ENCODE measurements around the gene MTF1. TPM values are rescaled to one million over a fixed set of nuclear protein-coding genes. Genes with fewer than 3 reads are reported as not detected.
"Not testable (repeated sequence)": the region's sequence is repeated elsewhere in the genome, so short reads cannot be mapped to it uniquely, and the experiment has no call there.

The MTF1 gene
- total RNA-seq: 1 to 10 TPM; 4.5 to 8.8 TPM

DNA sequence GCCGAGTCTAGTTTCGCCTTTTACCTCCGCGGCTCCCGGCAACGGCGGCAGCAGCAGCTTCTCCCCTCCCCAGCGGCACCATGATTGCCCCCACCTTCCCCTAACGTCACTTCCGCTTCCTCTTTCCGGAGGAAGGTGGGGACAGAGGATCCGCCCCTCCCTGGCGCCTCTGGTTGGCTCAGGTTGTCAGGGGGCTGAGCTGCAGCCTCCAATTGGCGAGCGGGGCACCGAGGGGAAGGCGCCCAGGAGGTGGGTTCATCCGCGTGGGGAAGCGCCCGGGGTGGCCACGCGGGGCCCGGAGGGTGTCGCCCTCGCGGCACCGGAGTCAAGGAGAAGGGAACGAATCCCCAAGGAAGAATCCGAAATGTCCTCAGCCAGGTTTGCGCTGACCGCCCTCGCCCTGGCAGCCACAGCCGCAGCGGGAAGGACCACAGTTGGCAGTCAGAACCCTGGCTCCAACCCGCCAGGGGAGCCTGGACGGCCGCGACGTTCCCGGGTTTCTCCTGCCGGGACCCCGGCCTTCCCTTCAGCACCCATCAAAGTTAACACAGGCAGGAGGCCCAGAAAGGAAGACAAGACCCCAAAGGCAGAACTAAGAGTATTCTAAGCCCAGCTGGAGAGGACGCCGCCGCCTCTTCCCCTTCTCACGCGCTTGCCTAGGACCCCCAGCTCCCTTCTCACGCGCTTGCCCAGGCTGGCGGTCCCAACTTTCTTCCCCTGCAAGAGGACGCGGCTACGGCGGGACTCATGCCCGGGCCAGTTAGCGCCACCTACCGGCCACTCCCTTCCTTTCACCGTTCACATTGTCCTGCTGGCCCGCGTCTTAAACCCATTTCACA, at the start of gene MTF1:
Gene MTF1, minus strand, starts transcription at position 86 of the 839 bp plus-strand sequence. CDS start 1,934 bp downstream, outside the sequence.
- peak within 1 kb of the TSS; percentile 77 to 92 for H3K4me3 ChIP-seq
- H3K9me3 ChIP-seq: no peaks in the 10 kb centered on the region
- peak; percentile 97 for DNase-seq (ENCODE audit: low spot score)
- under 1% methylated on average over 60 of the region's 61 CpGs for WGBS
- no peaks in the 10 kb centered on the region for H3K36me3 ChIP-seq
- H3K27ac ChIP-seq: peak within 1 kb of the TSS; percentile 86 to 89
- TF ChIP-seq, protein P1, sequence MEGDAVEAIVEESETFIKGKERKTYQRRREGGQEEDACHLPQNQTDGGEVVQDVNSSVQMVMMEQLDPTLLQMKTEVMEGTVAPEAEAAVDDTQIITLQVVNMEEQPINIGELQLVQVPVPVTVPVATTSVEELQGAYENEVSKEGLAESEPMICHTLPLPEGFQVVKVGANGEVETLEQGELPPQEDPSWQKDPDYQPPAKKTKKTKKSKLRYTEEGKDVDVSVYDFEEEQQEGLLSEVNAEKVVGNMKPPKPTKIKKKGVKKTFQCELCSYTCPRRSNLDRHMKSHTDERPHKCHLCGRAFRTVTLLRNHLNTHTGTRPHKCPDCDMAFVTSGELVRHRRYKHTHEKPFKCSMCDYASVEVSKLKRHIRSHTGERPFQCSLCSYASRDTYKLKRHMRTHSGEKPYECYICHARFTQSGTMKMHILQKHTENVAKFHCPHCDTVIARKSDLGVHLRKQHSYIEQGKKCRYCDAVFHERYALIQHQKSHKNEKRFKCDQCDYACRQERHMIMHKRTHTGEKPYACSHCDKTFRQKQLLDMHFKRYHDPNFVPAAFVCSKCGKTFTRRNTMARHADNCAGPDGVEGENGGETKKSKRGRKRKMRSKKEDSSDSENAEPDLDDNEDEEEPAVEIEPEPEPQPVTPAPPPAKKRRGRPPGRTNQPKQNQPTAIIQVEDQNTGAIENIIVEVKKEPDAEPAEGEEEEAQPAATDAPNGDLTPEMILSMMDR (IDR thresholded peaks at IDR 0.05): peak; percentile 85 to 89 (median 88)
- peak; percentile 98 for TF ChIP-seq POLR2AphosphoS5 (IDR thresholded peaks at IDR 0.05)
- TF ChIP-seq POLR2A (IDR thresholded peaks at IDR 0.05): peak; percentile 74
- H3K27me3 ChIP-seq (replicated peaks; ENCODE audit: insufficient read depth): no peaks in the 10 kb centered on the region
- H3K4me1 ChIP-seq (replicated peaks): peaks cover 10% of the 10 kb centered on the region
- intact Hi-C loops (cut with DNase I): loop anchor here (2.0 to 5.0 kb wide), 2 partner anchors 51 to 167 kb away; partner anchors contain the start of genes CDCA8 and YRDC

DNA sequence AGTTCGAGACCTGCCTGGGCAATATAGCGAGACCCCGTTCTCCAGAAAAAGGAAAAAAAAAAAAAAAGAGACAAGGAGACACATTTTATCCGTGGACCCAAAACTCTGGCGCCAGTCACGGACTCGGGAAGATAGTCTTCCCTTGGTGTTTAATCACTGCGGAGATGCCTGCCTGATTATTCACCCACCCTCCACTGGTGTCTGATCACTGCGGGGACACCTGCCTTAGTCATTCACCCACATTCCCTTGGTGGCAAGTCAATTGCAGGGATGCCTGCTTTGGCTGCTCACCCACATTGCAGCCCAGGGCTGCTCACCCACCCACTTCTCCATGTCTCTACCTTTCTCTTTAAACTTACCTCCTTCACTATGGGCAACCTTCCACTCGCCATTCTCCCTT, 49.1 kb upstream of the MTF1 start:
- DNase-seq (ENCODE audit: low spot score); H3K36me3 ChIP-seq; H3K27me3 ChIP-seq (replicated peaks; ENCODE audit: insufficient read depth); H3K27ac ChIP-seq; H3K4me3 ChIP-seq; H3K4me1 ChIP-seq (replicated peaks); intact Hi-C loops (cut with DNase I); H3K9me3 ChIP-seq: not testable (repeated sequence)
- 97% methylated on average over 10 of the region's 10 CpGs for WGBS

DNA sequence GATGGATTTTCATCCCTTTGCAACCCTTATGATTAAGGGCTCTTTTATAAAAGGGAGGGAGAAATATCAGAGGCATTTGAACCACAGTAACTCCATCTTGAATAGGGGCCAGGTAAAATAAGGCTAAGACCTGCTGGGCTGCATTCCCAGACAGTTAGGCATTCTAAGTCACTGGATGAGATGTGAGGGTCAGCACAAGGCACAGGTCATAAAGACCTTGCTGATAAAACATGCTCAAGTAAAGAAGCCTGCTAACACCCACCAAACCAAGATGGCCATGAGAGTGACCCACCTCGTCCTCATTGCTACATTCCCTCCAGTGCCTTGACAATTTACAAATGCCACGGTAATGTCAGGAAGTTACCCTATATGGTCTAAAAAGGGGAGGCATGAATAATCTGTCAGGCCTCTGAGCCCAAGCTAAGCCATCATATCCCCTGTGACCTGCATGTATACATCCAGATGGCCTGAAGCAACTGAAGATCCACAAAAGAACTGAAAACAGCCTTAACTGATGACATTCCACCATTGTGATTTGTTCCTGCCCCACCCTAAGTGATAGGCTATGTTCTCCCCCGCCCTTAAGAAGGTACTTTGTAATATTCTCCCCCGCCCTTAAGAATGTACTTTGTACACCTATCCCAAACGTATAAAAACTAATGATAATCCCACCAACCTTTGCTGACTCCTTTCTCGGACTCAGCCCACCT, 48.2 kb upstream of the MTF1 start:
- H3K4me3 ChIP-seq; intact Hi-C loops (cut with DNase I); H3K4me1 ChIP-seq (replicated peaks); H3K27me3 ChIP-seq (replicated peaks; ENCODE audit: insufficient read depth); H3K36me3 ChIP-seq; DNase-seq (ENCODE audit: low spot score); H3K9me3 ChIP-seq; H3K27ac ChIP-seq: not testable (repeated sequence)
- 95% methylated on average over 6 of the region's 6 CpGs for WGBS

DNA sequence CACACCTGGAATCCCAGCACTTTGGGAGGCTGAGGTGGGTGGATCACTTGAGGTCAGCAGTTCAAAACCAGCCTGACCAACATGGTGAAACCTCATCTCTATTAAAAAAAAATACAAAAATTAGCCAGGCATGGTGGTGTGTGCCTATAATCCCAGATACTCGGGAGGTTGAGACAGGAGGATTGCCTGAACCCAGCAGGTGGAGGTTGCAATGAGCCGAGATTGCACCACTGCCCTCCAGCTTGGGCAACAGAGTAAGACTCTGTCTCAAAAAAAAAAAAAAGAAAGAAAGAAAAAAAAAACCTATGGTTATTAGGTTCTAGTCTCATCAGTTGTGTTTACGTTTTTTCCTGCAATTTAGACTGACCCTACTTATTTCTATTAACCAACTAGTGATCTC, 47.2 kb upstream of the MTF1 start:
- WGBS: 95% methylated on average over 3 of the region's 3 CpGs
- H3K4me1 ChIP-seq (replicated peaks); intact Hi-C loops (cut with DNase I); H3K27me3 ChIP-seq (replicated peaks; ENCODE audit: insufficient read depth); H3K36me3 ChIP-seq; H3K4me3 ChIP-seq; DNase-seq (ENCODE audit: low spot score); H3K27ac ChIP-seq; H3K9me3 ChIP-seq: not testable (repeated sequence)

DNA sequence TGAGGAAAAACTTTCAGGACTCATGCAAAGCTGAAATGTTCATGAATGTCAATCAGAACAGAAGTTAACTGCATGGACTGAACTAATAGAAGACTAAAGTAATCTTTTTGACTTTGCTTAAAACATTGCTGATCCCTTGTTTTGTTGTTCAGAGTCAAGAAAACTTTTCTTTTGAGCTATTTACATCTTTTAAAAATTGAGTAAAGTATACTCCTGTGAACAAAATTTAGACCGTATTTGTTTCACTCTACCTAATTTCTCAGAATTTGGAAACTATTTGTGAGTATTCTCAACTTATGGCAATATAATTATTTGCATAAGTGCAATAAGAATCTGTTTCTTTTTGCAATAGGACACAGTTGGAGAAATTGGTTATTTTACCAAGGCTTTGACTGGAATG, 46.3 kb upstream of the MTF1 start:
- no peak for DNase-seq (ENCODE audit: low spot score)
- H3K27me3 ChIP-seq (replicated peaks; ENCODE audit: insufficient read depth): no peaks in the 10 kb centered on the region
- no peak for TF ChIP-seq POLR2AphosphoS5 (IDR thresholded peaks at IDR 0.05)
- TF ChIP-seq POLR2A (IDR thresholded peaks at IDR 0.05): no peak
- no peaks in the 10 kb centered on the region for H3K9me3 ChIP-seq
- no peak overlapping the region for H3K4me3 ChIP-seq
- intact Hi-C loops (cut with DNase I): no loop called here
- 96% methylated on average over 1 of the region's 1 CpG for WGBS
- H3K4me1 ChIP-seq (replicated peaks): no peaks in the 10 kb centered on the region
- no peak overlapping the region for H3K27ac ChIP-seq
- H3K36me3 ChIP-seq: no peaks in the 10 kb centered on the region

DNA sequence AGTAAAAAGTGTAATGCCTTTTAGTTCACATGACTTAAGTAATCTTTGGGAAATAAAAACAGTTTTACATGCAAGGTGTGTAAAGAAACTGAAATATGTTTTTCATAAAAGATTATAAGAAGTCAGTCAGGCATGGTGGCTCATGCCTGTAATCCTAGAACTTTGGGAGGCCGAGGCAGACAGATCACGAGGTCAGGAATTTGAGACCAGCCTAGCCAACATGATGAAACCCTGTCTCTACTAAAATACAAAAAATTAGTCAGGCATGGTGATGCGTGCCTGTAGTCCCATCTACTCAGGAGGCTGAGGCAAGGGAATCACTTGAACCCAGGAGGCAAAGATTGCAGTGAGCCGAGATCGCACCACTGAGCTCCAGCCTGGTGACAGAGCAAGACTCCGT, 44.5 kb upstream of the MTF1 start:
- H3K27me3 ChIP-seq (replicated peaks; ENCODE audit: insufficient read depth); H3K27ac ChIP-seq; H3K36me3 ChIP-seq; H3K4me1 ChIP-seq (replicated peaks); H3K4me3 ChIP-seq; H3K9me3 ChIP-seq; intact Hi-C loops (cut with DNase I); DNase-seq (ENCODE audit: low spot score): not testable (repeated sequence)
- WGBS: 95% methylated on average over 6 of the region's 6 CpGs

DNA sequence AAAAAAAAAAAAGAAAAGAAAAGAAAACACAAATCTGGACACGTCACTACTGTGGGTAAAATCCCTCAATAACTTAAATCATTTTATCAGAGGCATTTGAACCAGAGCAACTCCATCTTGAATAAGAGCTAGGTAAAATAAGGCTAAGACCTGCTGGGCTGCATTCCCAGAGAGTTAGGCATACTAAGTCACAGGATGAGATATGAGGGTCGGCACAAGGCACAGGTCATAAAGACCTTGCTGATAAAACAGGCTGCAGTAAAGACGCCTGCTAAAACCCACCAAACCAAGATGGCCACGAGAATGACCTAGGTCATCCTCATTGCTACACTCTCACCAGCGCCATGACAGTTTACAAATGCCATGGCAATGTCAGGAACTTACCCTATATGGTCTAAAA, 43.6 kb upstream of the MTF1 start:
- Histone ChIP-seq H3K9me3 (no peaks in the 10 kb centered on the region), H3K27ac (no peak overlapping the region), H3K4me1 (replicated peaks) (no peaks in the 10 kb centered on the region), H3K4me3 (no peak overlapping the region), H3K36me3 (no peaks in the 10 kb centered on the region), H3K27me3 (replicated peaks; ENCODE audit: insufficient read depth) (no peaks in the 10 kb centered on the region)
- no peak for TF ChIP-seq POLR2A (IDR thresholded peaks at IDR 0.05)
- intact Hi-C loops (cut with DNase I): no loop called here
- no peak for DNase-seq (ENCODE audit: low spot score)
- WGBS: 86% methylated on average over 5 of the region's 5 CpGs

Data from prostate gland (tissue), 2 donors.